ENCODE data around the gene ALDH1B1. TPM values are rescaled to one million over a fixed set of nuclear protein-coding genes. Genes with fewer than 3 reads are reported as not detected.

Gene ALDH1B1
- total and polyA plus RNA-seq, 2 of the 13 experiments (the other 11 are each of a cell fraction or from before 2014, with no cell fraction given), result 45.1 to 125 TPM

DNA sequence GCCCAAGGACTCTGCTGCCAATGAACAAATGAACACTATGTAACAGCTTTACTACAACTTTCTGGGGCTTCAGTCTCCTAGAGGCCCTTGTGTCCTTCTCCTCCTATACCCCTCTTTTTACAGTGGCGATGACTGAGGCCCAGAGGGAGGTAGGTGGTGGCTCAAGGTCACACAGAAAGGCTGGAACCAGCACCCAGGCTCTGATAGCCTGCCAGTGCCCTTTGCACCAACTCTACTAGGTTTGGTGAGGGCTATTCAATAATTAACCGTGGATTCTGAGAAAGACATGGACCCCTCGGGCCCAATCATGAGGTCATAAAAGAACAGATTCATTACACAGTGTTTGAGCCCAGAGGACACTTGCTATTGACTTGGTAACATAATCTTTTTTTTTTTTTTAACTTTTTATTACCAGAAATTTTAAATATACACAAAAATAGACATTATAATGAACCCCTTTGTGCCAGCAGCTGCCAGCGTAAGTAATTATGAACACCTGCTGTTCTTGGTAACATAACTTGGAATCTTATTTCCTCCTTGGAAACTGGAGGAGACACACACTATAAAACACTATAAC is 6.1 kb upstream of the ALDH1B1 start (continued):
- no peak for TF ChIP-seq PCBP1 (IDR thresholded peaks at IDR 0.05; ENCODE audit: borderline replicate concordance, low read depth, low read length)
- 0 out of 2 replicates have a peak, but pooled peaks have one; percentile 31 for TF ChIP-seq NR2F6 (IDR thresholded peaks at IDR 0.05)
- peak; percentile 29; the same call in 1 of the 2 replicates for TF ChIP-seq NR2F6 (CRISPR knock-in tag; IDR thresholded peaks at IDR 0.05)
- TF ChIP-seq KAT2B (IDR thresholded peaks at IDR 0.05; ENCODE audit: borderline replicate concordance, low read depth, low read length), result no peak
- TF ChIP-seq, protein P1, sequence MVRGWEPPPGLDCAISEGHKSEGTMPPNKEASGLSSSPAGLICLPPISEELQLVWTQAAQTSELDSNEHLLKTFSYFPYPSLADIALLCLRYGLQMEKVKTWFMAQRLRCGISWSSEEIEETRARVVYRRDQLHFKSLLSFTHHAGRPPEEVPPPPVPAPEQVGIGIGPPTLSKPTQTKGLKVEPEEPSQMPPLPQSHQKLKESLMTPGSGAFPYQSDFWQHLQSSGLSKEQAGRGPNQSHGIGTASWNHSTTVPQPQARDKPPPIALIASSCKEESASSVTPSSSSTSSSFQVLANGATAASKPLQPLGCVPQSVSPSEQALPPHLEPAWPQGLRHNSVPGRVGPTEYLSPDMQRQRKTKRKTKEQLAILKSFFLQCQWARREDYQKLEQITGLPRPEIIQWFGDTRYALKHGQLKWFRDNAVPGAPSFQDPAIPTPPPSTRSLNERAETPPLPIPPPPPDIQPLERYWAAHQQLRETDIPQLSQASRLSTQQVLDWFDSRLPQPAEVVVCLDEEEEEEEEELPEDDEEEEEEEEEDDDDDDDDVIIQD (CRISPR knock-in tag; IDR thresholded peaks at IDR 0.05; ENCODE audit: low read depth), result no peak
- TF ChIP-seq ZC3H13 (CRISPR knock-in tag; IDR thresholded peaks at IDR 0.05), result no peak
- no peak for TF ChIP-seq CHD2 (IDR thresholded peaks at IDR 0.05; ENCODE audit: low read depth, low read length)
- TF ChIP-seq, protein P2, sequence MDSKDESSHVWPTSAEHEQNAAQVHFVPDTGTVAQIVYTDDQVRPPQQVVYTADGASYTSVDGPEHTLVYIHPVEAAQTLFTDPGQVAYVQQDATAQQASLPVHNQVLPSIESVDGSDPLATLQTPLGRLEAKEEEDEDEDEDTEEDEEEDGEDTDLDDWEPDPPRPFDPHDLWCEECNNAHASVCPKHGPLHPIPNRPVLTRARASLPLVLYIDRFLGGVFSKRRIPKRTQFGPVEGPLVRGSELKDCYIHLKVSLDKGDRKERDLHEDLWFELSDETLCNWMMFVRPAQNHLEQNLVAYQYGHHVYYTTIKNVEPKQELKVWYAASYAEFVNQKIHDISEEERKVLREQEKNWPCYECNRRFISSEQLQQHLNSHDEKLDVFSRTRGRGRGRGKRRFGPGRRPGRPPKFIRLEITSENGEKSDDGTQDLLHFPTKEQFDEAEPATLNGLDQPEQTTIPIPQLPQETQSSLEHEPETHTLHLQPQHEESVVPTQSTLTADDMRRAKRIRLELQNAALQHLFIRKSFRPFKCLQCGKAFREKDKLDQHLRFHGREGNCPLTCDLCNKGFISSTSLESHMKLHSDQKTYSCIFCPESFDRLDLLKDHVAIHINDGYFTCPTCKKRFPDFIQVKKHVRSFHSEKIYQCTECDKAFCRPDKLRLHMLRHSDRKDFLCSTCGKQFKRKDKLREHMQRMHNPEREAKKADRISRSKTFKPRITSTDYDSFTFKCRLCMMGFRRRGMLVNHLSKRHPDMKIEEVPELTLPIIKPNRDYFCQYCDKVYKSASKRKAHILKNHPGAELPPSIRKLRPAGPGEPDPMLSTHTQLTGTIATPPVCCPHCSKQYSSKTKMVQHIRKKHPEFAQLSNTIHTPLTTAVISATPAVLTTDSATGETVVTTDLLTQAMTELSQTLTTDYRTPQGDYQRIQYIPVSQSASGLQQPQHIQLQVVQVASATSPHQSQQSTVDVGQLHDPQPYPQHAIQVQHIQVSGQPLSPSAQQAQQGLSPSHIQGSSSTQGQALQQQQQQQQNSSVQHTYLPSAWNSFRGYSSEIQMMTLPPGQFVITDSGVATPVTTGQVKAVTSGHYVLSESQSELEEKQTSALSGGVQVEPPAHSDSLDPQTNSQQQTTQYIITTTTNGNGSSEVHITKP (CRISPR knock-in tag; IDR thresholded peaks at IDR 0.05; ENCODE audit: low read depth), result peak; percentile 25; the same call in 1 of the 2 replicates
- TF ChIP-seq ZSCAN30 (CRISPR knock-in tag; IDR thresholded peaks at IDR 0.05), result no peak
- TF ChIP-seq ZNF326 (CRISPR knock-in tag; IDR thresholded peaks at IDR 0.05; ENCODE audit: borderline replicate concordance), result no peak
- no peak for TF ChIP-seq ZSCAN12 (CRISPR knock-in tag; IDR thresholded peaks at IDR 0.05)
- no peak for TF ChIP-seq ZNF660 (CRISPR knock-in tag; IDR thresholded peaks at IDR 0.05; ENCODE audit: borderline replicate concordance, low read depth)
- TF ChIP-seq, protein P3, sequence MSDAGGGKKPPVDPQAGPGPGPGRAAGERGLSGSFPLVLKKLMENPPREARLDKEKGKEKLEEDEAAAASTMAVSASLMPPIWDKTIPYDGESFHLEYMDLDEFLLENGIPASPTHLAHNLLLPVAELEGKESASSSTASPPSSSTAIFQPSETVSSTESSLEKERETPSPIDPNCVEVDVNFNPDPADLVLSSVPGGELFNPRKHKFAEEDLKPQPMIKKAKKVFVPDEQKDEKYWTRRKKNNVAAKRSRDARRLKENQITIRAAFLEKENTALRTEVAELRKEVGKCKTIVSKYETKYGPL (CRISPR knock-in tag; IDR thresholded peaks at IDR 0.05), result no peak
- TF ChIP-seq, protein P4, sequence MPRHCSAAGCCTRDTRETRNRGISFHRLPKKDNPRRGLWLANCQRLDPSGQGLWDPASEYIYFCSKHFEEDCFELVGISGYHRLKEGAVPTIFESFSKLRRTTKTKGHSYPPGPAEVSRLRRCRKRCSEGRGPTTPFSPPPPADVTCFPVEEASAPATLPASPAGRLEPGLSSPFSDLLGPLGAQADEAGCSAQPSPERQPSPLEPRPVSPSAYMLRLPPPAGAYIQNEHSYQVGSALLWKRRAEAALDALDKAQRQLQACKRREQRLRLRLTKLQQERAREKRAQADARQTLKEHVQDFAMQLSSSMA (CRISPR knock-in tag; IDR thresholded peaks at IDR 0.05), result no peak
- TF ChIP-seq ZFP62 (CRISPR knock-in tag; IDR thresholded peaks at IDR 0.05), result no peak
- TF ChIP-seq KLF11 (CRISPR knock-in tag; IDR thresholded peaks at IDR 0.05), result no peak
- no peak for TF ChIP-seq ZNF83 (CRISPR knock-in tag; IDR thresholded peaks at IDR 0.05; ENCODE audit: borderline replicate concordance)
- TF ChIP-seq, protein P5, sequence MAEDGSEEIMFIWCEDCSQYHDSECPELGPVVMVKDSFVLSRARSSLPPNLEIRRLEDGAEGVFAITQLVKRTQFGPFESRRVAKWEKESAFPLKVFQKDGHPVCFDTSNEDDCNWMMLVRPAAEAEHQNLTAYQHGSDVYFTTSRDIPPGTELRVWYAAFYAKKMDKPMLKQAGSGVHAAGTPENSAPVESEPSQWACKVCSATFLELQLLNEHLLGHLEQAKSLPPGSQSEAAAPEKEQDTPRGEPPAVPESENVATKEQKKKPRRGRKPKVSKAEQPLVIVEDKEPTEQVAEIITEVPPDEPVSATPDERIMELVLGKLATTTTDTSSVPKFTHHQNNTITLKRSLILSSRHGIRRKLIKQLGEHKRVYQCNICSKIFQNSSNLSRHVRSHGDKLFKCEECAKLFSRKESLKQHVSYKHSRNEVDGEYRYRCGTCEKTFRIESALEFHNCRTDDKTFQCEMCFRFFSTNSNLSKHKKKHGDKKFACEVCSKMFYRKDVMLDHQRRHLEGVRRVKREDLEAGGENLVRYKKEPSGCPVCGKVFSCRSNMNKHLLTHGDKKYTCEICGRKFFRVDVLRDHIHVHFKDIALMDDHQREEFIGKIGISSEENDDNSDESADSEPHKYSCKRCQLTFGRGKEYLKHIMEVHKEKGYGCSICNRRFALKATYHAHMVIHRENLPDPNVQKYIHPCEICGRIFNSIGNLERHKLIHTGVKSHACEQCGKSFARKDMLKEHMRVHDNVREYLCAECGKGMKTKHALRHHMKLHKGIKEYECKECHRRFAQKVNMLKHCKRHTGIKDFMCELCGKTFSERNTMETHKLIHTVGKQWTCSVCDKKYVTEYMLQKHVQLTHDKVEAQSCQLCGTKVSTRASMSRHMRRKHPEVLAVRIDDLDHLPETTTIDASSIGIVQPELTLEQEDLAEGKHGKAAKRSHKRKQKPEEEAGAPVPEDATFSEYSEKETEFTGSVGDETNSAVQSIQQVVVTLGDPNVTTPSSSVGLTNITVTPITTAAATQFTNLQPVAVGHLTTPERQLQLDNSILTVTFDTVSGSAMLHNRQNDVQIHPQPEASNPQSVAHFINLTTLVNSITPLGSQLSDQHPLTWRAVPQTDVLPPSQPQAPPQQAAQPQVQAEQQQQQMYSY (CRISPR knock-in tag; IDR thresholded peaks at IDR 0.05), result no peak
- TF ChIP-seq RFX1 (IDR thresholded peaks at IDR 0.05), result no peak
- TF ChIP-seq SPEN (CRISPR knock-in tag; IDR thresholded peaks at IDR 0.05; ENCODE audit: low read depth), result no peak

All from HepG2 (cell line).